HG02588 (cell line): ENCODE results near the gene CTNNA2.

Experiments used
- ATAC-seq: cut with Tn5 transposase; IDR thresholded peaks from one replicate; pipeline ENCODE4 v1.9.1; 2021; ENCODE audit warnings: mild to moderate bottlenecking, moderate library complexity; ENCODE audit not compliant: unreplicated experiment

The CTNNA2 gene

DNA sequence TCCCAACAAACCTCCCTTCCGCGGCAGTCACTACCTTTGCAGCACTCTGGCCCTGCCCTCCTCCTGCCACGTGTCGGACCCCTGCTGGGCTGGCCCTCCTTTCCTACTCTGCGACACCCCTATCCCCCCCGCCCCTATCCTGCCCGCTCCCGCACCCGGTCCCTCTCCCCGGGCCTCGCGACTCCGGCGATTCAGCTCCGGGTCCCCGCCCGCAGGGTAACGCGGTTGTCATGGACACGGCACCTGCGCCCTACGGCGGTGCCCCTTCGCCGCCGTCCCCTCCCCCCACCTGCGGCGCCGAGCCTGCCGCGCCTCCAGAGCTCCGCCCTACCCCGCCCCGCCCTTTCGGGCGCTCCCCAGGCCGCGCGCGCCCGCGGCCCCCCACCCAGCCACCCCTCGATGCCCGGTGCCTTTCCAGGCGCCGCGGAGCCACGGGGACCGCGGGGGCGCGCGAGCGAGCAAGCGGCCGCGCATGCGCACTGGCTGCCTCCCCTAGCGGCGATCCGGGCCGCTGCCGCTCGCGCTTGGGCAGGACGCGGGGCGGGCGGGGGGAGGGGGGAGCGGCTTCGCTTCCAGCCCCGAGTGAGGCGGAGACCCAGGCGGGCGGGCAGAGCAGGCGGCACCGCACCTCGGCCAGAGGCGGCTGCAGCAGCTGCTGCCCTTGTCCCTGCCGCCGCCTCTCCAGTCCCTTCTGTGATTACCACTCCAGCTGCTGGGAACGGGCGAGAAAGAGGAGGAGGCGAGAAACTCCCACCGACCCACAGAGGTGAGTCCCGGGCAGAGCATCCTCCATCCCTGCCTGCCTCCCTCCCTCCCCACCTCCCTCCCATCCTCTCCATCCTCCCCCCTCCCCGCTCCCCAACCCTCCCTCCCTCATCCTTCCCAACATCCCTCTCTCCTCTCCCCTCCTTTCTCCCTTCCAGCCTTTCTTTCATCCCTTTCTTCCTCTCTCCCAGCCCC lies at the start of gene CTNNA2:
CTNNA2 (plus strand) TSS at position 610 of the 960 bp plus-strand sequence.
- ATAC-seq, result peak; percentile 56

DNA sequence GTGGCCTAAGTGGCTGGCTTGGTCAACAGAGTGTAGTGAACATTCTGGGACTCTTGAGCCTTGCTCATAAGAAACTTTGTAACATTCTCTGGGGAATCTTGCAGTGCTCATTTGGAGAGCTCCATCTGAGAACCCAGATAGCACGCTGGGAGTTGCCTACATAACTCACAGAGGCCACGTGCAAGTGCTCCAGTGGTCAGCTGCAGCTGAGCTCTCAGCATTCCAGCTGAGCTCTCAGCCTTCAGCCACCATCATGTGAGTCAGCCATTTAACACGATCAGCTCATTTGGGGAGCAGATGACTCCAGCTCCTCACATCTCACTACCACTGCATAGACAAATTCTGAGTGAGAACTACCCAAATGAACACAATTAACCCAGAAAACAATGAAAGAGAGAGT lies 25.5 kb upstream of the CTNNA2 start:
- ATAC-seq, result no peak

DNA sequence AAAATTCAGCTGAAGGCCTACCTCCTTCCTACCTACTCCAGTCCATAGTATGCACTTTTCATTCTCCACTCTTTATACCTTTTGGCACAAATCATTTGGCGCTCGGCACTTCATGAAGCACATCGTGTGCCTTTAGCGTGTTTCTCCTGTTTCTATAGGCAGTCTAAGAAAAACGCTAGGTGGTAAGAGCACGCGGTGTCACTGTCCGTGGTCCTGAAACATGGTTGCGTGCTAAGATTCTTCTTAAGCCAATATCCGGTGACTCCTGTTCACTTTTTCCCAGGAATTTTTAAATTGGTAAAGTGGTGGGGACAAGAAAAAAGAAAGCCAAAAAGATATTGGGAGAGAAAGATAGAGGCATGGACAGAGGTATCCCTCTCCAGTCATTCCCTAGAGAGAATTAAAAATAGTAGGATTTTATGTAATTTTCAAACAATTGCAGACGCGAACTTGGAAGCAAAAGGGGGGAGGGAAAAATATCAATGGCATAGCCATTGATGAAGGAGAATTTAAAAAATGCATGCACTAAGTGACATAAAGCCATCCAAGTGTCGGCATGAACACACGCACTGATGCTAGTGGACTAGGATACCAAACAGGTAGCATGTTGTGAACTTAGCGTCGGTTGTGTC lies 1.4 kb upstream of the CTNNA2 start:
- ATAC-seq, result no peak

DNA sequence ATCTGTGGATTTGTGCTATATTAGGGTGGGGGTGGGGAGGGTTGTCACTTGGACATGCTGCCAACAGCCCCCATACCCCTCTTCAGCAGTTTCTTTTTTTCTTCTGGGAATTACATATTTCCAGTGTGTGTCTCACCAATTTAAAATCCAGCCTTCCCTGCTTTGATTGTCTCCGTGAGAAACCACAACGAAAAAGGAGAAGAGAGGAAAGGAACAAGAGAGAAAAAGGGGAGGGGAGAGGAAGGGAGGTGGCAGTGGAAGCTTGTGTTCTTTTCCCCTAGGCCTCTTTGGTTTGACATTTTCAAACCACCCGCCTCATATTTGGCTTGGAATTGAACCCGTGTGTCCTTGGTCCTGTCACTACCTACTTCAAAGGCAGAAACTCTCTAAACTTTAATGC lies 860 bp downstream of the CTNNA2 start:
- no peak for ATAC-seq

DNA sequence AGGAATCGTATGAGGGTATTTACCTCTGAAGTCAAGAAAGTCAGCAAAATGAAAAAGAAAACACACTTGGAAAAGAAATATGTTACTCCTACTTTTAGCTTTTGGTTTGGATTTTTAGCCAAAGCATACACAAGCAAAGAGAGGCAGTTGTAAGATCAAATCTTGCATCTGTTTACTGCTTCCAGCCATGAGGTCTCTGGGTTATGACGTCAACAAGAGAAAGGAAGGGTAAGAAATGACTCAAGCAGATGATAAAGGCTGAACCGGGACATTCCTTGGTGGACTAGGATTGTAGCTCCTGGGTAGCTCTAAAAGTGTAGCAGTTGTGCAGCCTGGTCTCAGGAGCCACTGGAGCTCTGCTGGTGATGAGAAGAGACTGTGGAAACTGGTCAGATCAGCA lies 16.8 kb downstream of the CTNNA2 start:
- no peak for ATAC-seq

DNA sequence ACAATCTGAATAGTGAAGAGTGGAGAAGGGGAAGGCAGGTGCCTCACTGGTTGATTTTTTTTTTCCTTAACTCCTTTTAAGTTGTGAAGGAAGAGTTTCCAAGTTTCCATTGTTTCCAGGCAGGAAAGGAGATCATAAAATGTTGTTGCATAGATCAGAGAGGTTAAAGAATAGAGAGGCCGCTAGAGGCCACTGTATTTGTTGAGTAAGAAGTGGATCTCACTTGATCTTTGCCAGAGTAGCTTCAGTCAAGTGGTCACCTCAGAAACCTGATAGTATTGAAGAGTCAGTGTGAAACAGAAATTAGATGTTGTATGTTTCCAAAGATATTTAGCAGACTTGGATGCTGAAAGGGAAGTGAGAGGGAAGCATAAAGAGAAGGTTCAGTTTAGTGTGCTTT lies 17.6 kb downstream of the CTNNA2 start:
- ATAC-seq, result no peak

DNA sequence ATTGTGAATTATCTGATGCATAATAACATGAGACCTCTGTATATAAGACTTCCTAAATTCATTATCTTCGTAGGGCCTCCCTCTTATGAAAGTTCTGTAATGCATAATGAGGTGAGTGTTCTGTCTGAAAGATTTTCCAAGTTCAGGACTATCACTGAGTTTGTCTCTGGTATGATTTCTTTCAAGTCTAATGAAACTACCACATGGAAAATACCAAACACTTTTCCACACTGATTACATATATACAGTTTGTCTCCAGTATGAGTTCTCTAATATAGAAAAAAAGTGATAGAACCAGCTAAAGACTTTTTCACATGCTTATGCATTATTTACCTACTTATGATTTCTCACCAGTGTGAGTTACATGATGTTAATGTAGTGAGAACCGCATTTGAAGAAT lies 34.7 kb downstream of the CTNNA2 start:
- ATAC-seq, result no peak

DNA sequence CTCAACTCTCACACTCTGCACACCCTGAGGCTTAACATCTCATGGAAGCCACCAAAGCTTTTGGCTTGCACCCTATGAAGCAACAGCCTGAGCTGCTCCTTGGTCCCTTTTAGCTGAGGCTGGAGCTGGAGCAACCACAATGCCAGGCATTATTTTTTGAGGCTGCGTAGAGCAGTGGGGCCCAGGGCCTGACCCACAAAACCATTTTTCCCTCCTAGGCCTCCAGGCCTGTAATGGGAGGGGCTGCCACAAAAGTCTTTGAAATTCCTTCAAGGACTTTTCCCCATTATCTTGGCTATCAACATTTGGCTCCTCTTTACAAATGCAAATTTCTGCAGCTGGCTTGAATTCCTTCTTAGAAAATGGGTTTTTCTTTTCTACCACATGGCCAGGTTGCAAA lies 39.8 kb downstream of the CTNNA2 start:
- ATAC-seq, result no peak

DNA sequence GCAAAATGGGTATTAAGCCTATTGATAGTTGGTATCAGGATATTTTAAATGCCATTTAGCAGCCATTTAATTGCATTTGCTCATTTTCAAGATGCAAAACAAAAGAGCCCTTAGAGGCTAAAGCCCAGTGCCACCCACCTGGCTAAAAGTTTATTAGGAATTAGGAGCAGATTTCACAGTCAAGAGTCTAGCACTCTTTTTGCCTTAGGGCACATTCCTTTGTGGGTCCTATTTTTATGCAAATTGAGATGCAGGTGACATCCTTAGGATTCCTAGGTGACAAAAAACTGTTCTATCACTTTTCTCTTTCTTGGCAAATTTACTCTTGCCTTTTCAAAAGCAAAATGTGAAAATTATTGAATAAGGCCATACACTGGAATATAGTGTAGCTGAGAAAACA lies 42.0 kb downstream of the CTNNA2 start:
- ATAC-seq, result no peak

DNA sequence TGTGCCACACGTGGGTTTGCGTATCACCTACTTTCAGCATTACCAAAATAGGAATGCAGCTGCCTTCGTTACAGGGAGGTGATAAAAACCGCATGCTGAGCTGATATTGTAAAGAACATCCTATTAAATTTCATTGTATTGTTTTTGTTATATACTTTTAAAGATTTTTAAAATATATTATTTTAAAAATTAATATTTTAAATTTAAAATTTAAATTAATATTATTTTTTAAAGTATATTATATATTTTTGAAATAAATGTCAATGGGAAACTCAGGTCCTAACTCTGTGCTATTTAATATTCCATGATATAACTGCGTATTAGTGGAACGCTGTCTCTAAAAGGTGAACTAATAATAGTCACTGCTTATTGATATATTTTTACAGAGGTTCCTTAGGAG lies 51.2 kb downstream of the CTNNA2 start:
- no peak for ATAC-seq

DNA sequence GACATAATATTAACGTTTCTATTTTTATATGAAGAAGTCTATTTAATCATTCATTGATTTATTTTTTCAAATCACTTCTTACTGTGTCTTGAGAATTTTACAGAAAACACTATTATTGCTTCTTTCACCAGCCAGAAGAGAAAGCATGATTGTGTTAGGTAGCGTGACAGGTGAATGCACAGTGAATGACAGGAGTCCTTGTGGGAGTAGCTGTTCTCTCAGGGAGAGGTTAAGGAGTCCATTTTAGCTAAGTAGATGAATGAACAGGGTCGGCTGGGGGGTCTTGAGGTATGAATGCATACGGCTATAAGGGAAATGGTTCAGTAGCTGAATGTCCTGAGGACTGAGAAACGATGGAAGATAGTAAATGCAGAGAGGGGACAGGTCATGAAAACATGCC lies 56.2 kb downstream of the CTNNA2 start:
- ATAC-seq, result no peak

DNA sequence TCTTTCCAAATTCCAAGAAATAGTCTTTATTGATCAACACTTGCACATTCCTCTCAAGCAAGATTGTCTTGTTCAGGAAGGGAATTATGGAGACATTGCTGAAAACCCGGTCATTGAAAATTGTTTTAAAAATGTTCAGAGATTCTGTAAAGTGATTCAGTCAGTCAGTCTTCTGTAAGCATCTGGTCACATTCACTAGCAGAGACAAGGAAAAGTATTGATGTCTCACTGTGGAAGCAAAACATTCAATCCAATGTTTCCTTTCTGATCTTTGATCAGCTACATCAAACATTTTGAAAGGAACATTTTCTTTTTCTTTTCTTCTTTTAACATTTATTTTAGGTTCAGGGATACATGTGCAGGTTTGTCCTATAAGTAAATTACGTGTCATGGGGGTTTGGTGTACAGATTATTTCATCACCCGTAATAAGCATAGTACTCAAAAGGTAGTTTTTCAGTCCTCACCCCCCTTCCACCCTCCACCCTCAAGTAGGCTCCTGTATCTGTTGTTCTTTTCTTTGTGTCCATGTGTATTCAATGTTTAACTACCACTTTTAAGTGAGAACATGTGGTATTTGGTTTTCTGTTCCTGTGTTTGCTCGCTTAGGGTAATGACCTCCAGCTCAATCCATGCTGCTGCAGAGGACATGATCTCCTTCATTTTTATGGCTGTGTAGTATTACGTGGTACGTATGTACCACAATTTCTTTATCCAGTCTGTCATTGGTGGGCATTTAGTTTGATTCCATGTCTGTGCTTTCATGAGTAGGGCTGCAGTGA lies 61.2 kb downstream of the CTNNA2 start:
- ATAC-seq, result no peak

DNA sequence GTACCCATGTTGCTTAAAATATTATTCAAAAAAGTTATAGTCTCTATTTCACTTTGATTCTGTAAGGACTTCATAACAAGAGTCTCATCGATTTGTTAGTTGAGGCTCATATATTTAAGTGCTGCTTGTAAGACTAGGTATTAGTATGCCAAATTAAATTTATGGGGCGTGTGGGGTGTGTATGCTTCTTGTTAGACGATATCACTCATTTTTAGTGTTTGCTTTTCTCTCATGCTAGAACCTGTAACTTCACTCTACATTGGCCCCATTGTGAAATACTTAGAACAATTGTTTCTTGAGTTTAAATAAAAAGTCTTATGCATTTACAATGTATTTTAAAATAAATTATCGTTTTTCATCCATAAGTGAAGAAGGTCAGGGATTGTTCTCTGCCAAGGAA lies 63.6 kb downstream of the CTNNA2 start:
- no peak for ATAC-seq

DNA sequence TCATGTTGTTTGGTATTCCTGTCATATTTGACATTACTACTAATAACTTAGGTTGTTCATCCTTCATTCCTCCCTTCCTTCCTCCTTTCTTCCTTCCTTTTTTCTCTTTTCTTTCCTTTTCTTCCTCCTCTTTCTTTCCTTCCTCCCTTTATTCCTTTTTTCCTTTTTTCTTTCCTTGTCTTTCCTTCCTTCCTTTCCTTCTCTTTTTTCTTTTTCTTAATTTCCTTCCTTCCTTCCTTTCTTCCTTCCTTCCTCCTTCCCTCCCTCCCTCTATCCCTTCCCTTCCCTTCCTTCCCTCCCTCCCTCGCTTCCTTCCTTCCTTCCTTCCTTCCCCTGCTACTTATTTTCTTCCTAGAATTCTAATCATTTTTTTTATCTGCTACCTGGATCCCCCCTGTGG lies 66.1 kb downstream of the CTNNA2 start:
- no peak for ATAC-seq

DNA sequence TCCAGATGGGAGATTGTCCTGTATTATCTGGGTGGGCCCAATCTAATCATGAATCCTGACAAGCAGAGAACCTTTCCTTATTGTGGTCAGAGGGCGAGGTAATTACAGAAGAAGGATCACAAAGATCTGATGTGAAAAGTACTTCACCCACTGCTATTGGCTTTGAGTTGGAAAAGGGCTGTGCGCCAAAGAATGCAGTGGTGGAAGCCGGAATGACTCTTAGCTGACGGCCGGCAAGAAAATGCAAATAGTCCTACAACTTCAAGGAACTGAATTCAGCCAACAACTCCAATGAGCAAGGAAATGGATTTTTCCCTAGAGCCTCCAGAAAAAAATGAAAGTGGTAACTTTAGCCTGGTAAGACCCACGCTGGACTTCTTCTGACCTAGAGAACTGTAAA lies 67.3 kb downstream of the CTNNA2 start:
- no peak for ATAC-seq

DNA sequence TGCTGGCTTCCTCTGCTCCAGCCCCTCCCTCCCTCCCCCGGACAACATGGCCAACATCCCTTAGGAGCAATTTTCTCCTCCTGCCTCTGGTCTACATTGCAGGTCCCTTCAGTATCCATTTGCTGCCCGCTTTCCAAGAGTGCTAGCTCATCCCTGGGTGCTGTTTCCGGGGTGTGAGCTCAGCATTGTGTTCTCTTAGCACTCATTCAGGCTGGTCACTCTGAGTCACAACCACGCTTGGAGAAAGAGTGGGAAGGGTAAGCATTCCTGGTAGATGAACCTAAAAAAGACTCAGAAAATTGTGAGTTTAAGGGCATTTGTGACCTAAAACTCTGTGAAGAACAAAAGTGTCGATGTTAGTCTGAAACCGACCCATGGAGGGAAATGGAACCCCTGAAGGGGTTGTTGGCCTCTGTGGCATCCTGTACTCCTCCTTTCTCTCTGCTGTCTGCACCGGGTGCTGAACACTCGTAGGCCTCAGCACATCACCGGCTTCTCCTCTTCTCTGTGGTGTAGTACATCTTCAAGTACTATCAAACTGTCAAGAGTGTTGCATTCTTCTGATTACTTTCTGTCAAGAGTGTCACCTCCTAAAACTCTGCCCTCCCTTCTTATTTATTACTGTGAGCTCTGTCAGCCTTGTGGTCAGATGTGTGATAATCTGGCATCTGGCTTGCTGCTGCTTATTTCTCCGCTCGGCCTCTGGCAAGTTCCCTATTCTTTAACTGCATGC lies 73.0 kb downstream of the CTNNA2 start:
- no peak for ATAC-seq

DNA sequence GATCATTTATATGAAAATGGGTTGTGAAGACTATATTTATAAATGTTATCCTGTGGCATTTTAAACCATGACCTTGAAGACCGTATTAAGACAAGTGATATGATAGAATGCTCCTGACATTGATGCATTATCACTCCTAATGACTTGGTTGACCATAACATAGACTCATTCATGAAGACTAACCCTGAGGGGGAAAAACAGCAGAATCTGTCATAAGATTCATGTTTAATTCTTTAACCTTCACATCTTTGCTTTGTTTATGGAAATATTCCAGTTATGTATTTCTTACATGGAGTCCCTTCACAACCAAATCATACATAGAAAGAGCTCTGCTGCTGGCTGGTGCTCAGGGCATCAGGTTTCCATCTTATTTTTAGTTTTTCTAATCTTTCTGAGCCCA lies 78.4 kb downstream of the CTNNA2 start:
- no peak for ATAC-seq

DNA sequence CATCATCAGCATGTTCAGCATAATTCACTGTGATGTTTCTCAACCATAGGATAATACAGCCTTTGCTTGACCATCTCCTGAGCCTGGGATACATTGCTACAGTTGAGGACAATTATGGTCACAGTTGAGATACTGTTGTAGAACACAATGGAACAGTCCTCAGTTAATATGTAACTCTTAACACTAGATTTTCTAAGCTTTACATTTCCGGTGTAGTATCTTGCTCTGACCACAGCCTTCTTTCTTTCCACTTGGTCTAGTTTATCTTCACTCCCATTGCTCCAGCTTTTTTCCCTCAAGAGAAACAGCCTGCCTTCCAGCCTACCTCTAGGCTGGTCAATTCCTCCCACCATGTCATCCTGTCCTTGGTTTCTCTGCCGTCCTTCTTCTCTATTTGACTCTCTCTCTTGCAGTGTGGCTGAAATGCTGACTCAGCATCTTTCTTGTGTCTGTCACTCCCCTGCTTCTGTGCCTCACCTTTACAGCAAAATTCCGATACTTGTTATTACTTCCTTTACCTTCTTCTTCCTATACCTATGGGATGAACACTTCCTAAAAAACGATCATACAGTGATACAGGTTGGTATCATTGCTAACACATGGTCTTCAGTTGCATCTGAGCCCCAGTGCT lies 80.5 kb downstream of the CTNNA2 start:
- ATAC-seq, result no peak

DNA sequence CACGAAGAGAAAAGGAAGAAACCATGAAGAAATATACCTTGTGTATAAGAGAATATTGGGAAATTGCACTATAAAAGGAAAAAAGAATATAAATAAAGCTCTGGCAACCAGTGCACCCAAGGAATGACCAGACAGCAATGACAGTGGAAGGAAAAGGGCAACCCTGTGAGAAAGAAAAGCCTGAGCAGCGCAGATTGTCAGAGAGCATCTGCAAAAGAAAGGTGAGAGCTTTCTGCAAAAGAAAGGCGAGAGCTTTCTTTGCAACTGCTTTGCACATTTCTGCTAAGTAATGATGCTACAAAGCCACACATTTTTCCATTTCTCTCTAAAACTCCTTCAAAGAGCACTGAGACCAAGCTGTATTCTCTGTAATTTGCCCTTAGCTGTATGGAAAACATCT lies 83.6 kb downstream of the CTNNA2 start:
- ATAC-seq, result no peak

DNA sequence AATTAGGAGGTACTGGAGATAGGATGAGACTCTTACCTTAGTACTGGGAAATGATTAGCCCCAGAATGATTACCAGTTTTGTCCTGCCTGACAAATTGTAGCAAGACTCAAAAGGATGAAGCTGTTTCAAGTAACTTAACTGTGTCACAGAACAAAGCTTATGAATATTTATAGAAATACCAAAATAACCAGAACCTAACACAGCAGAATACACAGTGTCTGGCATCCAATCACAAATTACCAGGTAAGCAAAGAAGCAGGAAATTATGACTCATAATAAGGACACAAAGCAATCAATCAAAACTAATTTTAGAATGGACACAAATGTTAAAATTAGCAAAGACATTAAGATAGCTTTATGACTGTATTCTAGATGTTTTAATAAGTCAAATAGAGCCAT lies 91.9 kb downstream of the CTNNA2 start:
- no peak for ATAC-seq
